Ishikawa (cell line): ENCODE measurements around the gene CFAP68.

ENCODE experiments used
- CEBPB ChIP-seq: IDR thresholded peaks from 2 replicates; pipeline ENCODE4 v1.6.1; 2012
- CREB1 ChIP-seq: IDR thresholded peaks from 2 replicates; pipeline ENCODE4 v1.6.1; 2012; ENCODE audit warnings: low read depth
- EP300 ChIP-seq: IDR thresholded peaks from 2 replicates; pipeline ENCODE4 v1.6.1; 2012; ENCODE audit warnings: borderline replicate concordance
- FOXM1 ChIP-seq: IDR thresholded peaks from 2 replicates; pipeline ENCODE4 v1.6.1; 2012; ENCODE audit warnings: low read depth, borderline replicate concordance
- MAX ChIP-seq: IDR thresholded peaks from 2 replicates; pipeline ENCODE4 v1.6.1; 2012
- NFIC ChIP-seq: IDR thresholded peaks from 2 replicates; pipeline ENCODE4 v1.6.1; 2012
- RAD21 ChIP-seq: IDR thresholded peaks from 2 replicates; pipeline ENCODE4 v1.6.1; 2012; ENCODE audit warnings: low read depth
- REST ChIP-seq: IDR thresholded peaks from 2 replicates; pipeline ENCODE4 v1.6.1; 2012; ENCODE audit warnings: low read depth, mild to moderate bottlenecking
- TAF1 ChIP-seq: IDR thresholded peaks from 2 replicates; pipeline ENCODE4 v1.6.1; 2012; ENCODE audit warnings: low read depth, mild to moderate bottlenecking
- TCF12 ChIP-seq: IDR thresholded peaks from 2 replicates; pipeline ENCODE4 v1.6.1; 2012; ENCODE audit warnings: low read depth
- TEAD4 ChIP-seq: IDR thresholded peaks from 2 replicates; pipeline ENCODE4 v1.6.1; 2012
- YY1 ChIP-seq: IDR thresholded peaks from 2 replicates; pipeline ENCODE4 v1.6.1; 2012; ENCODE audit warnings: low read depth
- ZBTB7A ChIP-seq: IDR thresholded peaks from 2 replicates; pipeline ENCODE4 v1.6.1; 2012; ENCODE audit warnings: low read depth
- TF ChIP-seq, protein P1 (sequence below): IDR thresholded peaks from 2 replicates; pipeline ENCODE4 v1.6.1; 2012

CFAP68 gene

DNA sequence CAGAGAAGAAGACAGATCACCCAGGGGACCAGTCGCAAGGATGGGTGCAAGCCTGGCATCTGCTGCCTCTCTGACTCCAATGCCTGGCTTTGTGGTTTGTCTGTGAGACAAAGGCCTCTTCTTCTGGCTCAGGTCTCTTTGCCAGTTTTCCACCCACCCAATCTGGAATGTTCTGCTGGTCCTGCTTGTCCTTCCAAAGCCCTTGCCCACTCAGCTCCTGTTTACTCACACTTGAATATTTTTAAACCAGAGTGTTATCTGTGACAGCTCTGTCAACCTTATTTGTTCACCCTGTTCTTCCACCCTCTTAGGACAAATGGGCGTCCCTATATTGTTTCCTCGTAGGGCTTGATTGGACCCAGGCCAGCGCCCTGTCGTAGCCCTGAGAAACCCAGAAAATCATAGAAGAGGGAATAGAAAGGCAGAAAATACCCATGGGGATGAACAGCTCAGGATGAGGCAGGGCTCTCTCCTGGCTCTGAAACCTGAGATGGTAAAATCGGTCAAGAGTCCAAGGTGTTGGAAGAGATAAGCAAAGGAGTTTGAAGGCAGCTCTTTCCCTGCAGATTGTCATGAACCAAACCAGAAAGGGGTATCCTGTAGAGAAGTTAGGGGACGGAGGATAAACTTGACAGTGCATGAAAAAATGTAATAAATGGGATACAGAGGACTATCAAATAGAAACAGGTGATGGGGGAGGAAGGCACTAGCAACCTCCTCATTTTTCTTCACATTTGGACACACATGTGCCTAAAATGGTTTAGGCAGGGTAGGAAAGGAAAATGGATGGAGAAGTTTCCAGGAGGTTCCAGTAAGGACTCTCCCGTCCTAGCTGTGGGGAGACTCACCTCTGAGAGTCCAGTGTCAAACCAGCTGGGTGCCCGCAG, 31.6 kb downstream of the CFAP68 start:
- no peak for TF ChIP-seq MAX
- TF ChIP-seq TEAD4: no peak
- TF ChIP-seq REST: no peak
- no peak for TF ChIP-seq EP300
- no peak for TF ChIP-seq TCF12
- TF ChIP-seq ZBTB7A: no peak
- TF ChIP-seq, protein P1, sequence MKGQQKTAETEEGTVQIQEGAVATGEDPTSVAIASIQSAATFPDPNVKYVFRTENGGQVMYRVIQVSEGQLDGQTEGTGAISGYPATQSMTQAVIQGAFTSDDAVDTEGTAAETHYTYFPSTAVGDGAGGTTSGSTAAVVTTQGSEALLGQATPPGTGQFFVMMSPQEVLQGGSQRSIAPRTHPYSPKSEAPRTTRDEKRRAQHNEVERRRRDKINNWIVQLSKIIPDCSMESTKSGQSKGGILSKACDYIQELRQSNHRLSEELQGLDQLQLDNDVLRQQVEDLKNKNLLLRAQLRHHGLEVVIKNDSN: no peak
- TF ChIP-seq TAF1: no peak
- TF ChIP-seq RAD21: no peak
- TF ChIP-seq CEBPB: no peak

GRCh38 chr11:111911563-111912401, 32.4 kb downstream of the CFAP68 start, which contains the start of gene CRYAB:
TSS of gene CRYAB (minus strand) at chr11:111911770. CDS start at chr11:111911724, 46 bp downstream.
- TF ChIP-seq YY1 (no peak), EP300 (peak; percentile 37; the same call in 1 of the 2 replicates), TEAD4 (peak; percentile 61), TAF1 (no peak), FOXM1 (no peak), TCF12 (peak; percentile 40; the same call in 1 of the 2 replicates)

GRCh38 chr11:111912535-111912934, 33.2 kb downstream of the CFAP68 start, which contains the start of gene HSPB2:
TSS of gene HSPB2 (plus strand) at chr11:111912734. CDS start at chr11:111912830, 96 bp downstream.
- TF ChIP-seq EP300 (no peak), CREB1 (no peak), TCF12 (no peak), TEAD4 (no peak), RAD21 (no peak), FOXM1 (no peak), CEBPB (no peak), REST (no peak), TAF1 (no peak), ZBTB7A (no peak), NFIC (no peak), MAX (no peak)
- TF ChIP-seq, protein P1: no peak

- no peak for TF ChIP-seq TCF12
Measured at GRCh38 chr11:111913031-111913861, 33.9 kb downstream of the CFAP68 start.

- TF ChIP-seq TCF12 (no peak), REST (no peak), NFIC (peak; percentile 47), TEAD4 (0 out of 2 replicates have a peak, but pooled peaks have one; percentile 18)
Measured at GRCh38 chr11:111913997-111914396, 34.7 kb downstream of the CFAP68 start.
